ENCODE data around the gene GPR55.

The GPR55 gene

DNA sequence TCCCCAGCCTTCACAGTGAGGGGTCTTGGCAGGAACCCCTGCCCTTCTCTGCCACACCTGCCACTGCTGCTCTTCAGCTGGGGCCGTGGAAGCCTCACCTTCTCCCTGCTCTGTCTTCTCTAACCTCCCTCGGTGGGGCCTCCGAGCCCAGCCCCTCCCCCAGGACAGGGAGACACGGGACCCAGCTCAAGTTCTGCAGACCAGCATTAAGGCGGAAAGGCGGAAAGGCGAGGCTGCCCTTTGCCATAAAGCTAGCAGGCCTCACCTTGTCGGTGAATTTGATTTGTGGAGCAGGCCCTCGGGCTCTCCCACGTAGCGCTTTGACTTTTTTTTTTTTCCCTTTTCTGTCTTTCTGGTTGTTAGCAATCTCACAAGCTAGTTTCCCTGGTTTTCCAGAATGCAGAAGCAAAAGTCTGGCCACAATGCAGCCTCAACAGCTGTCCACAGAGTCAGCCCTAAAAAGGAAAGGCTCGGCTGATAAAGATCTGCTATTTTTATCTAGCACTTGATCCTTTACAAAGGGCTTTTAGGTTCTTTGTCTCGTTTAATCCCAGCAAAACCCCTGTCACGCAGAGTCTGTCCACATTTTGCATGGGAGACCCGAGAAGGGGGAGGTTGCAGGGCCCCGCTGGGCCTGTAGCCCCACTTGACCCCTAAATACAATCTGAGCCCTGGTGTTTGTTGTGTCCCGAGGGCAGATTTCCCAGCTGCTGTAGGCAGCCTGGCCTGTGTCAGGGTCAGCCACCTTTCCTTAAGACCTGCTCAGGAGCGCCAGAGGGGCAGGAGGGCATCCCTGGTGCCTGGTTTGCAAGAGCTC is 54.3 kb downstream of the GPR55 start:
- H3K36me3 ChIP-seq (ENCODE audit: insufficient read depth, low read length) = no peaks in the 10 kb centered on the region
- H3K4me1 ChIP-seq (ENCODE audit: insufficient read depth, low read length) = peaks cover 52% of the 10 kb centered on the region
- H3K27me3 ChIP-seq (ENCODE audit: insufficient read depth, low read length) = no peaks in the 10 kb centered on the region
- H3K9me3 ChIP-seq (ENCODE audit: low read length) = no peaks in the 10 kb centered on the region
- no peak overlapping the region for H2AFZ ChIP-seq (ENCODE audit: low read depth, low read length)
- no peak overlapping the region for H3K4me3 ChIP-seq (ENCODE audit: low read length)

DNA sequence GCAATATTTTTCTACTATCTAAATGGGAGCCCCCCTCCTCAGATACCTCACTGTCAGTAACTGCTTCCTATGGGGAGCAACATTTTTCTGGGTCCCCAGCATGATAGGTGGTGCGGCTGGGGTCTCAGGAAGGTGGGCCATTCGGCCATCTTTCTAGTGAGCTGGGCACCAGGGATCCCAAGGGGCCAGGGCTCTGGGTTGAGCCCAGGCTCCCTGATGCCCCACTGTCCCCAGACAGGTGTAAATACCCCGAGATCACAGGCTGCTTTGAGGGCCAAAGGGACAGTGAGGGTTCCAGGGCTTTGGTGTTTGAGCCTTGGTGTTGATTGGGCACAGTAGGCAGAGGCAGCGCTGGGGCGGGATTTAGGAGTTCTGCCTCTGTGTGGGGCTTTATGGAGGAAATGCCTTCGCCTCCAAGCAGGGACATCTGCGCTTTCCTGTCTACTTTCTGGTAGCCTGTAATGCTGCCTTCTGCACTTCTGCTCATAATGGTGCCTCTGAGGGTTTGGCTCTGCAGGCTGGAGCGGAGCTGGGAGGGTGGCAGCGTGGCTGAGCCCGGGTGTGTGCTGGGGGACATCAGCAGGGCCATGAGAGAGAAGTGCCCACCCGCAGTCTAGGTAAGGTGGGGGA is 55.0 kb downstream of the GPR55 start:
- Histone ChIP-seq H3K27me3 (ENCODE audit: insufficient read depth, low read length) (no peaks in the 10 kb centered on the region), H2AFZ (ENCODE audit: low read depth, low read length) (no peak overlapping the region), H3K4me1 (ENCODE audit: insufficient read depth, low read length) (peaks cover 52% of the 10 kb centered on the region), H3K36me3 (ENCODE audit: insufficient read depth, low read length) (no peaks in the 10 kb centered on the region), H3K9me3 (ENCODE audit: low read length) (no peaks in the 10 kb centered on the region), H3K4me3 (ENCODE audit: low read length) (no peak overlapping the region)

DNA sequence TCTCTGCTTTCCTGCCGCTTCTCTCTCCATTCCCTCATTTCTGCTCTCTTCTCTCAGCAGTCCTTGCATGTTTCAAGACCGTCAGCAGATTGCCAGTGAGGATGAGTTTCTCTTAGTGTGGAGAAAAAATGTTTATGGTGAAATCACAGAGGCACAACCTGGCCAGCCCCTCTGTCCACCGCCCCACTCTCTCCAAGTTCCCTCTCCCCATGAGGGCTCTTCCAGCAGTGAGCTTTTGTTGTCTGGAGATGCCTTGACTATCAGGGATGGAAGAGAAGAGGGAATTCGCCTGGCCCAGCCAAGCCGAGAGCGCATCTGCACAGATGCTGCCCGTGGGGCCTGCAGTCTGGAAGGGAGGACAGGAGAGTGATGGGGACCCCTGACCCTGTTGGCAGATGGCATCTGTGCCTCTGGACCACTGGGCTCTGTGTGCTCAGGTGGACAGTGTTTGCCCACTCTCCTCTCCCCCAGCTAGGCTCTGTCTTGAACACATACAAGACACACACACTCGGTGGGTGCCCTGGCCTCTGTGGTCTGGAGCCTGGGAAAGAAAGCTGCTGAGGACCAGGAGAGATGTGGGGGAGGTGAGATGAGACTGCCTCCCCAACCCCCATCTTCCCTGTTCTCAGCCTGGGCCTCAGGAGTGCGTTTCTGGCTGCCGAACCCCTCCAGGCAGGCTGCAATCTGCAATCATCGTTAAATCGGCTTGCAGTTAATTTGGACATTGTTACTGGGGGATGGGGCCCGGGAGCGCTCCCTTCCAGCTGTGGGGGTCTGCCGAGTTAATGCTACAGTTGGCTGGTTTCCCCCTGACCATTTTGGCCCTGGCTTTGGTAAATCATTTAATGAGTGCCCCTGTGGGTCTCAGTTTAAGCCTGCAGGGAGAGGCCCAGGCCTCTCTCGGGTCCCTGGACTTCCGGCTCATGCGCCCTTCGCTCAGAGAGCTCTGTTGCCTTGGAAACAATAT is 55.8 kb downstream of the GPR55 start:
- Histone ChIP-seq H2AFZ (ENCODE audit: low read depth, low read length) (no peak overlapping the region), H3K36me3 (ENCODE audit: insufficient read depth, low read length) (no peaks in the 10 kb centered on the region), H3K4me1 (ENCODE audit: insufficient read depth, low read length) (peaks cover 55% of the 10 kb centered on the region), H3K27me3 (ENCODE audit: insufficient read depth, low read length) (no peaks in the 10 kb centered on the region), H3K9me3 (ENCODE audit: low read length) (no peaks in the 10 kb centered on the region), H3K4me3 (ENCODE audit: low read length) (no peak overlapping the region)

DNA sequence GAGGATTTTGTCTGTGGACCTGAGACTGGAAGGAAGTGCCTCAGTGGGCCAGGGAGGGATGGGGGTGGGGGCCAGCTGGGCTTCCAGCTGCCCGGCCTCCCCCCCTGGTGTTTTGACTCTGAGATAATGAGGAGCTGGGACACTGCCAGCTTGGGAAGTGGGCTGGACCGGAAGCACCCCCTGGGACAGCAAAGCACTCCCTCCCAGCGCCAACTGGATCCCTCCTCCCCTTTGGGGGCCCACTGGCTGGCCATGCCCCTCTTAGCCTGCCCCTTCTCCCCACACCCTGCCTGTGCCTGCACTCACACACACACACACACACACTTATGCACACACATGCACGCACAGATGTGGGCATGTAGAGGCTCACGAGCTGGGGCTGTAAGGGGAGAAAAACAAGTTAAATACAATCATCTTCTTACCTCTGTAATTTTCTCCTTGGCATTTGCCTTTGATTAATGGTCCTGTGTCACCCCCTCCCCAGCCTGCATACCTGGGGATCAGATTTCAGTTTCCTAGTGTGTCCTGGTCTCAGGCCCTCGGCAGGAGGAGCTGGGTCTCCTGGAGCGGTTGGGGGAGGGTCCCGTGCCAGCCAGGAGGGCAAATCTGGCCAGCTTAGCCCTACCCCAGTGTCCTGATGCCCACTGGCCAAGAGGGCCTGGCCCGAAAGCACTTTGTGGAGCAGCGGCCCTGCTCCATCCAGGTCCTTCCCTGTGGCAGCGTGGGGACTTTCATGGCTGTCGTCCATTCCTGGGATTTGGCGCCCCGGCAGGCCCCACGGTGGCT is 56.7 kb downstream of the GPR55 start:
- no peaks in the 10 kb centered on the region for H3K36me3 ChIP-seq (ENCODE audit: insufficient read depth, low read length)
- no peaks in the 10 kb centered on the region for H3K9me3 ChIP-seq (ENCODE audit: low read length)
- no peak overlapping the region for H3K4me3 ChIP-seq (ENCODE audit: low read length)
- peaks cover 6% of the 10 kb centered on the region for H3K27me3 ChIP-seq (ENCODE audit: insufficient read depth, low read length)
- H2AFZ ChIP-seq (ENCODE audit: low read depth, low read length) = no peak overlapping the region
- peaks cover 56% of the 10 kb centered on the region for H3K4me1 ChIP-seq (ENCODE audit: insufficient read depth, low read length)

- H3K4me1 ChIP-seq (ENCODE audit: insufficient read depth, low read length) = peaks cover 56% of the 10 kb centered on the region
Measured at GRCh38 chr2:230866756-230867523, 58.1 kb downstream of the GPR55 start.

GRCh38 chr2:230865766-230866755 is 59.0 kb downstream of the GPR55 start:
- no peaks in the 10 kb centered on the region for H3K9me3 ChIP-seq (ENCODE audit: low read length)
- no peak overlapping the region for H2AFZ ChIP-seq (ENCODE audit: low read depth, low read length)
- H3K27me3 ChIP-seq (ENCODE audit: insufficient read depth, low read length) = peaks cover 6% of the 10 kb centered on the region
- peak overlapping the region; percentile 67 for H3K4me3 ChIP-seq (ENCODE audit: low read length)
- H3K4me1 ChIP-seq (ENCODE audit: insufficient read depth, low read length) = peaks cover 50% of the 10 kb centered on the region
- H3K36me3 ChIP-seq (ENCODE audit: insufficient read depth, low read length) = no peaks in the 10 kb centered on the region

More at GRCh38 chr2:230866756-230867523, 58.1 kb downstream of the GPR55 start:
- H3K36me3 ChIP-seq (ENCODE audit: insufficient read depth, low read length) = no peaks in the 10 kb centered on the region
- H3K27me3 ChIP-seq (ENCODE audit: insufficient read depth, low read length) = peaks cover 6% of the 10 kb centered on the region
- H3K9me3 ChIP-seq (ENCODE audit: low read length) = no peaks in the 10 kb centered on the region
- H2AFZ ChIP-seq (ENCODE audit: low read depth, low read length) = no peak overlapping the region
- no peak overlapping the region for H3K4me3 ChIP-seq (ENCODE audit: low read length)

- H3K4me3 ChIP-seq (ENCODE audit: low read length) = peak overlapping the region; percentile 67
- H3K9me3 ChIP-seq (ENCODE audit: low read length) = no peaks in the 10 kb centered on the region
- peaks cover 6% of the 10 kb centered on the region for H3K27me3 ChIP-seq (ENCODE audit: insufficient read depth, low read length)
- H3K4me1 ChIP-seq (ENCODE audit: insufficient read depth, low read length) = peaks cover 43% of the 10 kb centered on the region
- no peaks in the 10 kb centered on the region for H3K36me3 ChIP-seq (ENCODE audit: insufficient read depth, low read length)
- H2AFZ ChIP-seq (ENCODE audit: low read depth, low read length) = peak overlapping the region; percentile 87
Measured at GRCh38 chr2:230865307-230865765, 59.7 kb downstream of the GPR55 start.

DNA sequence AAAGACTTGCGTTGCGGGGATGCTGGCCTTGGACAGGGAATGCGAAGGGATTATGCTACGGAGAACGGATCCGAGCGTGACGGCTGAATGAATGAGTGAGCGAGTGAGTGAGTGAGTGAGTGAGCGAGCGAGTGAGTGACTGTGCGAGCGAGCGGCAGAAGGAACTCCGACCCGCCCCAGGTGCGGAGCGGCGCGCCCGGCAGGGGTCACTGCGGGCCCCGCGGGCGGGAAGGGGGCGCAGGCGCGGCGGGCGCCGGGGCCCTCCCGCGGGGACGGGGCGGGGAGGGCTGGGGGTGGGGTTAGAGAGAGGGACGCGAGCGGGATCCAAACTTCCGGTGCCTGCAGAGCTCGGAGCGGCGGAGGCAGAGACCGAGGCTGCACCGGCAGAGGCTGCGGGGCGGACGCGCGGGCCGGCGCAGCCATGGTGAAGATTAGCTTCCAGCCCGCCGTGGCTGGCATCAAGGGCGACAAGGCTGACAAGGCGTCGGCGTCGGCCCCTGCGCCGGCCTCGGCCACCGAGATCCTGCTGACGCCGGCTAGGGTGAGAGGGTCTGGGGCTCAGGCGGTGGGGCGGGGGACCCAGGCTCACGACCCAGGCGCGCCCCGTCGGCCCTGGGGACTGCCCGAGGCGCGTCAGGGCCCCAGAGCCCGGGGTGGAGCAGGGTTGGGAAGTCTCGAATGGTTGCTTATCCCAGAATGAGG is 60.3 kb downstream of the GPR55 start, which contains the start of gene ITM2C:
TSS of gene ITM2C (plus strand) at position 338 of the 702 bp plus-strand sequence. CDS start at position 422, 84 bp downstream.
- Histone ChIP-seq H3K36me3 (ENCODE audit: insufficient read depth, low read length) (no peaks in the 10 kb centered on the region), H3K27me3 (ENCODE audit: insufficient read depth, low read length) (peaks cover 6% of the 10 kb centered on the region), H3K4me1 (ENCODE audit: insufficient read depth, low read length) (peaks cover 37% of the 10 kb centered on the region), H2AFZ (ENCODE audit: low read depth, low read length) (peak within 1 kb of the TSS; percentile 87), H3K4me3 (ENCODE audit: low read length) (peak within 1 kb of the TSS; percentile 67), H3K9me3 (ENCODE audit: low read length) (no peaks in the 10 kb centered on the region)

DNA sequence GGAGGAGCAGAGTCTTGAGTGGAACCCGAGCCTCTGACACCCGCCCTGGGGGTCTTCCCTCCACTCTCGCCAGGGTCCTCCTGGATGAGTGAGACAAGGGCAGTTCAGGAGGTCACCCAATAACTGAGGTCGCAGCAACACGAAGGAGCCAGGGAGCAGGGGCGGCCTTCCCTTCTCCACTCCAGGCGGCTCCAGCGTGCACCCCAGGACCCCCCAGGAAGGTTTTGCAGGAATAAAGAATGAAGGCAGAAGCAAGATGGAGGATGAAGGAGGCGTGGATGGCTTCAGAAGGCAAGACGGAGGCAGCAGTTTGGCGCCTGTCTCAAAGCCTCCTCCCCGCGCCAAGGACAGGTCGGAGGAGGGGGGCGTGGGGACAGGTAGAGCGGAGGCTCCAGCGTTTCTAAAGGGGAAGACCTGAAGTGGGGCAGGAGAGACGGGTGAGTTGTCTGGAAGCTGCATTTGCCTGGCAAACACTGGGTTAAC is 60.9 kb downstream of the GPR55 start:
- Histone ChIP-seq H3K36me3 (ENCODE audit: insufficient read depth, low read length) (no peaks in the 10 kb centered on the region), H3K27me3 (ENCODE audit: insufficient read depth, low read length) (peaks cover 6% of the 10 kb centered on the region), H2AFZ (ENCODE audit: low read depth, low read length) (peak overlapping the region; percentile 87), H3K4me3 (ENCODE audit: low read length) (peak overlapping the region; percentile 67), H3K9me3 (ENCODE audit: low read length) (no peaks in the 10 kb centered on the region), H3K4me1 (ENCODE audit: insufficient read depth, low read length) (peaks cover 31% of the 10 kb centered on the region)

GRCh38 chr2:230863442-230864121 is 61.5 kb downstream of the GPR55 start:
- no peaks in the 10 kb centered on the region for H3K36me3 ChIP-seq (ENCODE audit: insufficient read depth, low read length)
- H3K4me3 ChIP-seq (ENCODE audit: low read length) = no peak overlapping the region
- peaks cover 6% of the 10 kb centered on the region for H3K27me3 ChIP-seq (ENCODE audit: insufficient read depth, low read length)
- peak overlapping the region; percentile 87 for H2AFZ ChIP-seq (ENCODE audit: low read depth, low read length)
- H3K4me1 ChIP-seq (ENCODE audit: insufficient read depth, low read length) = peaks cover 26% of the 10 kb centered on the region
- H3K9me3 ChIP-seq (ENCODE audit: low read length) = no peaks in the 10 kb centered on the region

Measured in neuron (in vitro differentiated cells).